HFFc6 (cell line): ENCODE measurements around the gene TECPR2. TPM values are rescaled to one million over a fixed set of nuclear protein-coding genes. Genes with fewer than 3 reads are reported as not detected.

Source experiments
- DNase-seq: peaks from one replicate; pipeline ENCODE4 v3.0.0-alpha.2; 2018
- H3K27ac Mint-ChIP-seq: 2 replicates; pipeline ENCODE4 v1.8.0; 2020; ENCODE audit warnings: mild to moderate bottlenecking, mixed read lengths
- H3K27me3 Mint-ChIP-seq: 2 replicates; pipeline ENCODE4 v1.8.0; 2021; ENCODE audit warnings: mild to moderate bottlenecking, moderate library complexity, mixed read lengths; ENCODE audit not compliant: insufficient read depth
- H3K36me3 Mint-ChIP-seq: 2 replicates; pipeline ENCODE4 v1.8.0; 2021; ENCODE audit warnings: low read depth, mixed read lengths
- H3K4me1 Mint-ChIP-seq: 2 replicates; pipeline ENCODE4 v1.8.0; 2020; ENCODE audit warnings: low read depth, mixed read lengths
- H3K4me3 Mint-ChIP-seq: 2 replicates; pipeline ENCODE4 v1.8.0; 2020; ENCODE audit warnings: mild to moderate bottlenecking, moderate library complexity, mixed read lengths
- H3K9me3 Mint-ChIP-seq: 2 replicates; pipeline ENCODE4 v1.8.0; 2020; ENCODE audit warnings: mild to moderate bottlenecking, mixed read lengths
- total RNA-seq, 6 experiments: library from RNA; stranded (reverse); fragmentation: NEBNext Ultra II Directional; extraction: Animal tissue kit (Norgen Biotek cat#: 25700); gene quantifications; 2 replicates in 1 of 6; 3 replicates in 5 of 6; pipeline ENCODE4 v1.2.3, GENCODE V29; 2021
- TF ChIP-seq, protein P1 (sequence below): fragments of 200-600 bp; sonication (generic); IDR thresholded peaks from 2 replicates; pipeline ENCODE4 v1.5.0; 2021; ENCODE audit warnings: antibody characterized with exemption, mild to moderate bottlenecking

TECPR2 gene
- total RNA-seq, 6 experiments from 2014 or later = 22.0 to 29.6 (median 26.4) TPM

DNA sequence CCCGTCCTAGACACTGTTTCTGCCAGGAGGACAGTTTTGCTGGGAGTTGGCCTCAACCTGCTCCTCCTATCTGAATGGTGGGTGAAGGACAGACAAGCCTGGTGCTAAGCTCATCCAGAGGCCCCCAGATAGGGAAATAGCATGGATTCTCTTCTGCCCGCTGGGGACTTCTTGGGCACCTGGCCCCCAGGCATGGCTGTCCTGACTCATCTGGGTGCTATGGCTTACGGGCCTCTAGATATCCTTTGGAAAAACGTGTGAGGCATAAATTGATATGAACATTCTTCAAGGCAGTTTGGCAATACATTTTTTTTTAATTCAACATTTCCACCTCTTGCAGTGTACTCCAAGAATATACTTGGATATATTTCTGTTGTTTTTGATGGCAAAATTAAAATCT lies 8.6 kb downstream of the TECPR2 start:
- Mint-ChIP-seq H3K27me3 (no peaks in the 10 kb centered on the region; the same call in 1 of the 2 replicates), H3K27ac (no peak overlapping the region), H3K4me1 (peaks cover 44% of the 10 kb centered on the region), H3K36me3 (0 out of 2 replicates have a peak, but pooled peaks cover 4% of the 10 kb centered on the region), H3K9me3 (no peaks in the 10 kb centered on the region), H3K4me3 (no peak overlapping the region)
- TF ChIP-seq, protein P1, sequence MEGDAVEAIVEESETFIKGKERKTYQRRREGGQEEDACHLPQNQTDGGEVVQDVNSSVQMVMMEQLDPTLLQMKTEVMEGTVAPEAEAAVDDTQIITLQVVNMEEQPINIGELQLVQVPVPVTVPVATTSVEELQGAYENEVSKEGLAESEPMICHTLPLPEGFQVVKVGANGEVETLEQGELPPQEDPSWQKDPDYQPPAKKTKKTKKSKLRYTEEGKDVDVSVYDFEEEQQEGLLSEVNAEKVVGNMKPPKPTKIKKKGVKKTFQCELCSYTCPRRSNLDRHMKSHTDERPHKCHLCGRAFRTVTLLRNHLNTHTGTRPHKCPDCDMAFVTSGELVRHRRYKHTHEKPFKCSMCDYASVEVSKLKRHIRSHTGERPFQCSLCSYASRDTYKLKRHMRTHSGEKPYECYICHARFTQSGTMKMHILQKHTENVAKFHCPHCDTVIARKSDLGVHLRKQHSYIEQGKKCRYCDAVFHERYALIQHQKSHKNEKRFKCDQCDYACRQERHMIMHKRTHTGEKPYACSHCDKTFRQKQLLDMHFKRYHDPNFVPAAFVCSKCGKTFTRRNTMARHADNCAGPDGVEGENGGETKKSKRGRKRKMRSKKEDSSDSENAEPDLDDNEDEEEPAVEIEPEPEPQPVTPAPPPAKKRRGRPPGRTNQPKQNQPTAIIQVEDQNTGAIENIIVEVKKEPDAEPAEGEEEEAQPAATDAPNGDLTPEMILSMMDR = no peak
- no peak for DNase-seq

DNA sequence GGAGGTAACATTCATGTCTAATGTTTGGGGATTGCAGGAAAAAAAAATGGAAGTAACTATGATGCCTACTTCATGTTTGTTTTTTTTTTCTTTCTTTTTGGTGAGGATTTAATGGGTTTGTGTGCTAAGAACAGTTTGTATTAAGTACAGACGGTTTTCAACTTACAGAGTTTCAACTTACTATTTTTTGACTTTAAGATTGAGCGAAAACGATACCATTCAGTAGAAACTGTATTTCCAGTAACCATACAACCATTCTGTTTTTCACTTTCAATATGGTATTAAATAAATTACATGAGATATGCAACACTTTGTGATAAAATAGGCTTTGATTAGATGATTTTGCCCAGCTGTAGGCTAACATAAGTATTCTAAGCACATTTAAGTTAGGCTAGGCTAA lies 10.4 kb downstream of the TECPR2 start:
- TF ChIP-seq, protein P1 = no peak
- H3K4me3 Mint-ChIP-seq = no peak overlapping the region
- peaks cover 32% of the 10 kb centered on the region for H3K4me1 Mint-ChIP-seq
- H3K36me3 Mint-ChIP-seq = peaks cover 4% of the 10 kb centered on the region; the same call in 1 of the 2 replicates
- no peak for DNase-seq
- no peaks in the 10 kb centered on the region; the same call in 1 of the 2 replicates for H3K27me3 Mint-ChIP-seq
- no peaks in the 10 kb centered on the region for H3K9me3 Mint-ChIP-seq
- H3K27ac Mint-ChIP-seq = no peak overlapping the region

DNA sequence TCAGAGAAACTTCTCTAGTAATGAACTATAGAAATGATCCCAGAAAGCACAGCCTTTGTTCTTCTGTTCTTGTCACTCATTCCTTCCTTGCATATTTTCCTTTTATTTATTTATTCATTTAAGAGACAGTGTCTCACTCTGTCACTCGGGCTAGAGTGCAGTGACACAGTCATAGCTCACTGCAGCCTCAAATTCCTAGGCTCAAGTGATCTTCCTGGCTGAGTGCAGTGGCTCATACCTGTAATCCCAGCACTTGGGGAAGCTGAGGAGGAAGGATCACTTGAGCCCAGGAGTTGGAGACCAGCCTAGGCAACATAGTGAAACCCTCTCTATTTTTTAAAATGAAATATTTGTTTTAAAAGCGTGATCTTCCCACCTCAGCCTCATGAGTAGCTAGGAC lies 11.5 kb downstream of the TECPR2 start:
- Mint-ChIP-seq H3K9me3 (no peaks in the 10 kb centered on the region), H3K27me3 (no peaks in the 10 kb centered on the region; the same call in 1 of the 2 replicates), H3K4me1 (peaks cover 32% of the 10 kb centered on the region), H3K36me3 (peaks cover 4% of the 10 kb centered on the region; the same call in 1 of the 2 replicates), H3K4me3 (no peak overlapping the region), H3K27ac (no peak overlapping the region)
- TF ChIP-seq, protein P1 = no peak
- no peak for DNase-seq

DNA sequence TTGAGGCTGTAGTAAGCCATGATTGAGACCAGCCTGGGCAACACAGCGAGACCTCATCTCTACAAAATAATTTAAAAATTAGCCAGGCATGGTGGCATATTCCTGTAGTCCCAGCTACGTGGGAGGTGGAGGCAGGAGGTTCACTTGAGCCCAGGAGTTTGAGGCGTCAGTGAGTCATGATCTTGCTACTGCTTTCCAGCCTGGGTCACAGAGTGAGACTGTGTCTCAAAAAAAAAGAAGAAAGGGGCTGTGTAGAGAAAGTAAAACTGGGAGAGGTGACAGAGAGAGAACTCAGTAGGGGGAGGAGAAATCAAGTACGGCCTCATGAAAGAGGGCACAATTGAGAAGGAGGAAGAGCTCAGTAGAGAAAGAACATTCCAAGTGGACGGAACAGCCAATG lies 12.4 kb downstream of the TECPR2 start:
- Mint-ChIP-seq H3K27me3 (no peaks in the 10 kb centered on the region; the same call in 1 of the 2 replicates), H3K27ac (no peak overlapping the region), H3K4me3 (no peak overlapping the region), H3K9me3 (no peaks in the 10 kb centered on the region), H3K4me1 (peaks cover 31% of the 10 kb centered on the region), H3K36me3 (peaks cover 4% of the 10 kb centered on the region; the same call in 1 of the 2 replicates)
- TF ChIP-seq, protein P1 = no peak
- DNase-seq = no peak

DNA sequence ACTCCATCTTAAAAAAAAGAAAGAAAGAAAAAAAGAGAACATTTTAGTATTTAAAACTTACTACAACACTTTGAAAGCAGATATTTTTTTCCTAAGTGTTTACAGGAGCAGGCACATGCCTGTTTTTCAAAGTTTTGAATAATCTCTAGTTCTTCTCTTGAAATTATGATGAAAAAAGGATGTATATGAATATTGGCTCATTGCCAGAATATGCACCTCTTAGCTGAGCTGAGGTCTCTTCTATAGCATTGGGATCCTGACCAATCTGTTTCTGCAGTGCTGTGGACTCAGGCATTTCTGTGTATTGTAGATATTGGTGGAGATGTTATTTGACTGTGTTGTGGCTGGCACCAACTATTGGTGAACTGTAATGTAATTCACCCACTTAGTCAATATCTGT lies 15.0 kb downstream of the TECPR2 start:
- Mint-ChIP-seq H3K27ac (no peak overlapping the region), H3K9me3 (no peaks in the 10 kb centered on the region), H3K36me3 (no peaks in the 10 kb centered on the region; the same call in 1 of the 2 replicates), H3K4me3 (no peak overlapping the region), H3K4me1 (peaks cover 15% of the 10 kb centered on the region), H3K27me3 (no peaks in the 10 kb centered on the region; the same call in 1 of the 2 replicates)
- TF ChIP-seq, protein P1 = no peak
- DNase-seq = no peak
